ENCODE measurements around the gene MSMP.

DNA sequence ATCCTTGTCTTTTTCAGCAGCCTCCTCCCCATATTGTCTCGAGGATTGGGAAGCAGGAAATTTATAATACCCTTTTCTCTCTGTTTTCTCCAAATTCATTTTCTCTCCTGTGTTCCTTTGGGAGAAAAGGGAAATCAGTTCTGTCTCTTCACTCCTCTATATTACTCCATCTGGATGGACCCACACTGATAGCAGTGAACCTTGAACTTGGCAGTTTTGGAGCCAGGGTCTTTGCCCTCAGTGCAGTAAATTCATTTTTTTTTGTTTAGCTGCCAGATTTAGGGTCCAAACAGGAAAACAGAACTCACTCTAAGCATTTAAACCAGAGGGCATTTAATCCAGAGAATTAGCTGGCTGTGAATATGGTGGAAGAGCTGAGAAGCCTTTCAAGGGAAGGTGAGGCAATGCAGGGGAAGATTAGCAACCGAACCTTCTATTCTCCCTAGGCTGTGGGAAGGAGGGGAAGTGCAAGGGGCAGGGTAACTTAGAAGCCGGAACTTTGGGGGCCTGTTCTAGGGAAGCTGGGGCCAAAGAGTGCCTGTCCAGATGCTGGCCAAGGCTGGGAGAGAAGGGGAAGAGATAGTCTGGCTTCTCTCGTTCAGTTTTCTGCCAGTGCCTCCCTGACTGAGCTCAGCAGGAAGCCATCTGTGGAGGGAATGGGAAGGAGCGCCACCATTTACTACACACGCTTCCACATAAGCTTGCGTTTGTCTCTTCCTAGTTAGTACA, 21.0 kb upstream of the MSMP start:
- TF ChIP-seq, protein P1, sequence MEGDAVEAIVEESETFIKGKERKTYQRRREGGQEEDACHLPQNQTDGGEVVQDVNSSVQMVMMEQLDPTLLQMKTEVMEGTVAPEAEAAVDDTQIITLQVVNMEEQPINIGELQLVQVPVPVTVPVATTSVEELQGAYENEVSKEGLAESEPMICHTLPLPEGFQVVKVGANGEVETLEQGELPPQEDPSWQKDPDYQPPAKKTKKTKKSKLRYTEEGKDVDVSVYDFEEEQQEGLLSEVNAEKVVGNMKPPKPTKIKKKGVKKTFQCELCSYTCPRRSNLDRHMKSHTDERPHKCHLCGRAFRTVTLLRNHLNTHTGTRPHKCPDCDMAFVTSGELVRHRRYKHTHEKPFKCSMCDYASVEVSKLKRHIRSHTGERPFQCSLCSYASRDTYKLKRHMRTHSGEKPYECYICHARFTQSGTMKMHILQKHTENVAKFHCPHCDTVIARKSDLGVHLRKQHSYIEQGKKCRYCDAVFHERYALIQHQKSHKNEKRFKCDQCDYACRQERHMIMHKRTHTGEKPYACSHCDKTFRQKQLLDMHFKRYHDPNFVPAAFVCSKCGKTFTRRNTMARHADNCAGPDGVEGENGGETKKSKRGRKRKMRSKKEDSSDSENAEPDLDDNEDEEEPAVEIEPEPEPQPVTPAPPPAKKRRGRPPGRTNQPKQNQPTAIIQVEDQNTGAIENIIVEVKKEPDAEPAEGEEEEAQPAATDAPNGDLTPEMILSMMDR (IDR thresholded peaks at IDR 0.05): no peak
- no peak for TF ChIP-seq EZH2 (IDR thresholded peaks at IDR 0.05; ENCODE audit: borderline replicate concordance, insufficient read depth, low read depth, low read length, poor library complexity, severe bottlenecking)
